HEK293T (cell line): ENCODE data around the gene CAMSAP3.

Experiments
- ARNT ChIP-seq: fragments of 450-650 bp; IDR thresholded peaks from 2 replicates; pipeline ENCODE4 v1.6.1; 2017; ENCODE audit warnings: mild to moderate bottlenecking
- BHLHE40 ChIP-seq: fragments of 450-650 bp; IDR thresholded peaks from 2 replicates; pipeline ENCODE4 v1.6.1; 2016; ENCODE audit warnings: mild to moderate bottlenecking, moderate library complexity, borderline replicate concordance
- ELF4 ChIP-seq: fragments of 450-650 bp; IDR thresholded peaks from 2 replicates; pipeline ENCODE4 v1.6.1; 2017; ENCODE audit warnings: antibody characterized with exemption
- FOXM1 ChIP-seq: fragments of 450-650 bp; IDR thresholded peaks from 2 replicates; pipeline ENCODE4 v1.6.1; 2017; ENCODE audit warnings: mild to moderate bottlenecking, borderline replicate concordance
- PKNOX1 ChIP-seq: fragments of 450-650 bp; IDR thresholded peaks from 2 replicates; pipeline ENCODE4 v1.6.1; 2016
- SP1 ChIP-seq: fragments of 450-650 bp; IDR thresholded peaks from 2 replicates; pipeline ENCODE4 v1.6.1; 2017
- SUZ12 ChIP-seq: fragments of 450-650 bp; IDR thresholded peaks from 2 replicates; pipeline ENCODE4 v1.6.1; 2016; ENCODE audit warnings: mild to moderate bottlenecking
- TARDBP ChIP-seq: fragments of 450-650 bp; IDR thresholded peaks from 2 replicates; pipeline ENCODE4 v1.6.1; 2016

DNA sequence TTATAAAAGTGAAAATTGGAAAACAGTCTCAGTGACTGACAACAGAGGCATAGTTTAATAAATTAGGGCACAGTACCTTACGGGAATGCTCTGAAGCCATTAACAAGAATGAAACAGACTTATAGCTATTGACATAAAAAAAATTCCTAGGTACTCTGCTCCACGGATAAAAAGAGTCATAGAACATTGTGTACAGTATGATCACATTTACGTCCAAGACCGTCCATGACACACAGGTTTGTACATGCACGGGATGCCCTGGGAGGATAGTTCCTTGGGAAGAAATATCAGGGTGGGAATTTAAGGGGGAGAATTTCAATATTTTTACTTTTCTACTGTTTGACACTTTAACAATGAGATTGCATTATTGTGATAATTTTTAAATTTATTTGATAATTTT lies 24.9 kb upstream of the CAMSAP3 start:
- no peak for TF ChIP-seq ELF4
- no peak for TF ChIP-seq ARNT
- no peak for TF ChIP-seq SP1
- no peak for TF ChIP-seq TARDBP
- TF ChIP-seq FOXM1: no peak
- TF ChIP-seq PKNOX1: no peak
- TF ChIP-seq SUZ12: no peak
- no peak for TF ChIP-seq BHLHE40
